ENCODE results near the gene PTPRD.

PTPRD gene

DNA sequence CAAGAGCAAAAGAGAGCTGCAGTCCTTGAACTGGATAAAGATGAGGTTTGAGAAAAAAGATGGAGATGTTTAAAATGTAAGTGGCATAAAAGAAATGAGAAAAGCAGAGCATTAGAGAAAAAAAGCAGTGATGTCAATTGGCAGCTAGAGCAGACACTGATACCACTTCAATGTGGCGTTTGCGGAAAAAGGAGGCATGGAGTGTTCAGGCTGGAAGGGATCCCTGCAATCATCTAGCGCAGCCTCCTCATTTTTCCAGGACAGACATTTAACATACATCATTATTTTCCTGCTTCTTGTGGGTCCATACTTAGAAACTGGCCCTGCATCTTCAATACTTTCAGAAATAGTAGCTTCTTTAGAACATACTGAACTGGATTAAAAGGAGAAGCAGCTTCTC lies 563.8 kb downstream of the PTPRD start:
- no peaks in the 10 kb centered on the region for H3K9me3 ChIP-seq (ENCODE audit: control insufficient read depth, insufficient read depth, low read depth, low read length)
- H3K27ac ChIP-seq (ENCODE audit: extremely low read depth, low read depth, low read length) = no peak overlapping the region
- no peak for TF ChIP-seq ZNF658 (tag by site-specific recombination; IDR thresholded peaks at IDR 0.05)
- TF ChIP-seq ZNF354C (tag by site-specific recombination; IDR thresholded peaks at IDR 0.05; ENCODE audit: borderline replicate concordance, low read depth) = no peak
- POLR2A ChIA-PET = no interaction called here
- H3K4me3 ChIP-seq (ENCODE audit: low read depth, low read length) = no peak overlapping the region
- CTCF ChIA-PET = interaction anchor here (2.2 kb wide), 1 partner anchor 8 kb away, joined by 9 read pairs; no protein-coding TSS in a partner anchor
- no peaks in the 10 kb centered on the region for H3K36me3 ChIP-seq (ENCODE audit: control insufficient read depth in 2 of 2, insufficient read depth in 1 of 2, low read length in 2 of 2)
- no peaks in the 10 kb centered on the region for H3K4me1 ChIP-seq (ENCODE audit: control insufficient read depth, insufficient read depth, low read length)

DNA sequence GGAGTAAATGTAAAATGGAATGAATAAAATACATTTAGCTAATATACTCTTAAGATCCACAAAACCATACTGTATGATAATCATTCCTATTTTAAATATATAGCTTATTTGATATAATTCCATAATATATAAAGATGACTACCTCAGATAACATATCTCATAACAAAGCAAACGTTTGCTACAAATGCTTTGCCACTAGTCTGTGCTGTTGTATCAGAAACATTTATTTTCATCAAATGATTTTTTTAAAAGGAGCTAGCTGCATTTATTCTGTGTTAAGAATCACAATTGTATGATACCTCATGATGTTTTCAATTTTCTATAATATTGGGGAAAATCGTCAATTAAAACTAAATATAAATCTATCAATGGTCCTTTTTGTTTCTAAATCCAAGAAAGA lies 567.2 kb downstream of the PTPRD start:
- H3K4me1 ChIP-seq (ENCODE audit: control insufficient read depth, insufficient read depth, low read length) = no peaks in the 10 kb centered on the region
- CTCF ChIA-PET = interaction anchor here (0.6 to 0.9 kb wide), 2 partner anchors 10 to 1081 kb away, joined by 4 to 5 read pairs; no protein-coding TSS in a partner anchor
- no peaks in the 10 kb centered on the region for H3K9me3 ChIP-seq (ENCODE audit: control insufficient read depth, insufficient read depth, low read depth, low read length)
- TF ChIP-seq ZSCAN16 (tag by site-specific recombination; IDR thresholded peaks at IDR 0.05) (no peak), HOXD13 (CRISPR knock-in tag; IDR thresholded peaks at IDR 0.05; ENCODE audit: borderline replicate concordance) (no peak), ZNF302 (tag by site-specific recombination; IDR thresholded peaks at IDR 0.05; ENCODE audit: low read depth) (no peak), EGR2 (tag by site-specific recombination; IDR thresholded peaks at IDR 0.05; ENCODE audit: low read depth) (no peak), ZNF571 (tag by site-specific recombination; IDR thresholded peaks at IDR 0.05) (no peak), ZNF600 (tag by site-specific recombination; IDR thresholded peaks at IDR 0.05) (no peak), ZNF837 (tag by site-specific recombination; IDR thresholded peaks at IDR 0.05) (no peak), ZNF221 (tag by site-specific recombination; IDR thresholded peaks at IDR 0.05; ENCODE audit: borderline replicate concordance) (no peak), KLF8 (tag by site-specific recombination; IDR thresholded peaks at IDR 0.05) (no peak), ZNF211 (tag by site-specific recombination; IDR thresholded peaks at IDR 0.05; ENCODE audit: low read depth) (no peak), ZNF623 (tag by site-specific recombination; IDR thresholded peaks at IDR 0.05) (no peak), ZNF416 (tag by site-specific recombination; IDR thresholded peaks at IDR 0.05) (no peak), ZNF133 (tag by site-specific recombination; IDR thresholded peaks at IDR 0.05) (no peak), KLF7 (tag by site-specific recombination; IDR thresholded peaks at IDR 0.05; ENCODE audit: borderline replicate concordance) (no peak)
- POLR2A ChIA-PET = no interaction called here
- H3K27ac ChIP-seq (ENCODE audit: extremely low read depth, low read depth, low read length) = no peak overlapping the region
- H3K36me3 ChIP-seq (ENCODE audit: control insufficient read depth in 2 of 2, insufficient read depth in 1 of 2, low read length in 2 of 2) = no peaks in the 10 kb centered on the region
- H3K4me3 ChIP-seq (ENCODE audit: low read depth, low read length) = no peak overlapping the region

DNA sequence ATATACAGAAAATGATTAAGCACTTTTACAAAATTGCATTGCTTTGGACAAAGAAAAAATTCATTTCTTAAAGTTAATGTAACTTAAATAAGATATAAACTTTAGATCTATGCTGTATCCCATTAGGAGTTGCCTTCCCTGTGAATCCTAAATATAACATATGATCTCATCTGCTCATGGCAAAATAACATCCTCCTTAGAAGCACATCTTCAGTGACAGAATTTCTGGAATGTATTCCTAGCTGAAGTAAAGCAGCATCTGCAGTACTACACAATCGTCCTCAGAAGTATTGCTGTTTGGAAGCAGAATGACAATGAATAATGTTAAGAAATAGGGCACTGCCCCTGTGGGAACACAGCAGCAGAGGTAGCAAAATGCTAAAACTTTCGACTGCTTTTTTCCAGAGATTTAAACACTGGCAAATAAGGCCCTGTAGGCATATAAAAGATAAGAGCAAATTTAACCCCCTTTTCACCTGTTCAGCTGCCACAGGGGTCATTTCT lies 571.0 kb downstream of the PTPRD start:
- no peaks in the 10 kb centered on the region for H3K9me3 ChIP-seq (ENCODE audit: control insufficient read depth, insufficient read depth, low read depth, low read length)
- no peaks in the 10 kb centered on the region for H3K4me1 ChIP-seq (ENCODE audit: control insufficient read depth, insufficient read depth, low read length)
- H3K4me3 ChIP-seq (ENCODE audit: low read depth, low read length) = no peak overlapping the region
- ChIA-PET CTCF (no interaction called here), POLR2A (no interaction called here)
- no peak overlapping the region for H3K27ac ChIP-seq (ENCODE audit: extremely low read depth, low read depth, low read length)
- H3K36me3 ChIP-seq (ENCODE audit: control insufficient read depth in 2 of 2, insufficient read depth in 1 of 2, low read length in 2 of 2) = no peaks in the 10 kb centered on the region
- TF ChIP-seq, protein P1, sequence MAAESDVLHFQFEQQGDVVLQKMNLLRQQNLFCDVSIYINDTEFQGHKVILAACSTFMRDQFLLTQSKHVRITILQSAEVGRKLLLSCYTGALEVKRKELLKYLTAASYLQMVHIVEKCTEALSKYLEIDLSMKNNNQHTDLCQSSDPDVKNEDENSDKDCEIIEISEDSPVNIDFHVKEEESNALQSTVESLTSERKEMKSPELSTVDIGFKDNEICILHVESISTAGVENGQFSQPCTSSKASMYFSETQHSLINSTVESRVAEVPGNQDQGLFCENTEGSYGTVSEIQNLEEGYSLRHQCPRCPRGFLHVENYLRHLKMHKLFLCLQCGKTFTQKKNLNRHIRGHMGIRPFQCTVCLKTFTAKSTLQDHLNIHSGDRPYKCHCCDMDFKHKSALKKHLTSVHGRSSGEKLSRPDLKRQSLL (tag by site-specific recombination; IDR thresholded peaks at IDR 0.05) = no peak
- no peak for TF ChIP-seq ZNF777 (tag by site-specific recombination; IDR thresholded peaks at IDR 0.05; ENCODE audit: borderline replicate concordance)
- no peak for TF ChIP-seq ZNF24 (tag by site-specific recombination; IDR thresholded peaks at IDR 0.05)
- TF ChIP-seq, protein P2, sequence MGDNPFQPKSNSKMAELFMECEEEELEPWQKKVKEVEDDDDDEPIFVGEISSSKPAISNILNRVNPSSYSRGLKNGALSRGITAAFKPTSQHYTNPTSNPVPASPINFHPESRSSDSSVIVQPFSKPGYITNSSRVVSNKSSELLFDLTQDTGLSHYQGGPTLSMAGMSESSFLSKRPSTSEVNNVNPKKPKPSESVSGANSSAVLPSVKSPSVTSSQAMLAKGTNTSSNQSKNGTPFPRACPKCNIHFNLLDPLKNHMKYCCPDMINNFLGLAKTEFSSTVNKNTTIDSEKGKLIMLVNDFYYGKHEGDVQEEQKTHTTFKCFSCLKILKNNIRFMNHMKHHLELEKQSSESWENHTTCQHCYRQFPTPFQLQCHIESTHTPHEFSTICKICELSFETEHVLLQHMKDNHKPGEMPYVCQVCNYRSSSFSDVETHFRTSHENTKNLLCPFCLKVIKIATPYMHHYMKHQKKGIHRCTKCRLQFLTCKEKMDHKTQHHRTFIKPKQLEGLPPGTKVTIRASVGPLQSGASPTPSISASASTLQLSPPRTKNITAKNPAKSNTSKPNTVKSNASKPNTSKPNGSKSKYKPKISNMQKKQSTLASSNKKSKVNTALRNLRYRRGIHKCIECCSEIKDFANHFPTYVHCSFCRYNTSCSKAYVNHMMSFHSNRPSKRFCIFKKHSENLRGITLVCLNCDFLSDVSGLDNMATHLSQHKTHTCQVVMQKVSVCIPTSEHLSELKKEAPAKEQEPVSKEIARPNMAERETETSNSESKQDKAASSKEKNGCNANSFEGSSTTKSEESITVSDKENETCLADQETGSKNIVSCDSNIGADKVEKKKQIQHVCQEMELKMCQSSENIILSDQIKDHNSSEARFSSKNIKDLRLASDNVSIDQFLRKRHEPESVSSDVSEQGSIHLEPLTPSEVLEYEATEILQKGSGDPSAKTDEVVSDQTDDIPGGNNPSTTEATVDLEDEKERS (tag by site-specific recombination; IDR thresholded peaks at IDR 0.05) = no peak
- TF ChIP-seq SP7 (tag by site-specific recombination; IDR thresholded peaks at IDR 0.05) = no peak
- no peak for TF ChIP-seq ZNF223 (tag by site-specific recombination; IDR thresholded peaks at IDR 0.05)
- TF ChIP-seq ZNF837 (tag by site-specific recombination; IDR thresholded peaks at IDR 0.05) = no peak
- no peak for TF ChIP-seq ZNF248 (tag by site-specific recombination; IDR thresholded peaks at IDR 0.05)
- TF ChIP-seq SALL2 (tag by site-specific recombination; IDR thresholded peaks at IDR 0.05; ENCODE audit: borderline replicate concordance) = no peak
- TF ChIP-seq ZNF292 (tag by site-specific recombination; IDR thresholded peaks at IDR 0.05; ENCODE audit: borderline replicate concordance, low read depth) = no peak
- no peak for TF ChIP-seq ZNF404 (tag by site-specific recombination; IDR thresholded peaks at IDR 0.05)
- TF ChIP-seq MYNN (tag by site-specific recombination; IDR thresholded peaks at IDR 0.05; ENCODE audit: borderline replicate concordance) = no peak
- TF ChIP-seq KLF16 (tag by site-specific recombination; IDR thresholded peaks at IDR 0.05) = no peak
- no peak for TF ChIP-seq ZEB2 (tag by site-specific recombination; IDR thresholded peaks at IDR 0.05)
- no peak for TF ChIP-seq ZNF121 (tag by site-specific recombination; IDR thresholded peaks at IDR 0.05)
- no peak for TF ChIP-seq ZNF792 (tag by site-specific recombination; IDR thresholded peaks at IDR 0.05)
